Keratinocyte (primary cell): ENCODE measurements around the gene VTI1A. TPM values are rescaled to one million over a fixed set of nuclear protein-coding genes. Genes with fewer than 3 reads are reported as not detected.

ENCODE experiments used
- DNase-seq: peaks from one replicate; pipeline ENCODE4 v3.0.0-alpha.2; 2011; ENCODE audit warnings: low read depth, missing footprints, low spot score
- FAIRE-seq: peaks from 2 replicates; lab custom pipeline; 2011; peaks lifted over from hg19 to GRCh38; lab: Jason Lieb, UNC
- H2AFZ ChIP-seq: 2 replicates; pipeline ENCODE4 v1.6.0; 2012; ENCODE audit warnings: low read length, control low read depth, inconsistent platforms; ENCODE audit not compliant: control insufficient read depth
- H3K27ac ChIP-seq: 2 replicates; pipeline ENCODE4 v1.5.1; 2011; ENCODE audit warnings: low read length; ENCODE audit not compliant: control insufficient read depth, insufficient read depth
- H3K27me3 ChIP-seq: 3 replicates; pipeline ENCODE4 v1.6.0; 2011; ENCODE audit warnings: low read length; ENCODE audit not compliant: control insufficient read depth, insufficient read depth; ENCODE audit errors: extremely low read depth
- H3K36me3 ChIP-seq, 2 experiments: 2 replicates in 1 of 2; 3 replicates in 1 of 2; pipeline ENCODE4 v1.5.1; 2011; ENCODE audit warnings: low read length in 2 of 2, mild to moderate bottlenecking in 1 of 2; ENCODE audit not compliant: control insufficient read depth in 2 of 2, insufficient read depth in 2 of 2; ENCODE audit errors: extremely low read depth in 1 of 2
- H3K4me1 ChIP-seq: 3 replicates; pipeline ENCODE4 v1.5.1; 2011; ENCODE audit warnings: low read length; ENCODE audit not compliant: control insufficient read depth, insufficient read depth; ENCODE audit errors: extremely low read depth
- H3K4me2 ChIP-seq: 3 replicates; pipeline ENCODE4 v1.6.0; 2011; ENCODE audit warnings: low read depth, low read length; ENCODE audit not compliant: control insufficient read depth, insufficient read depth; ENCODE audit errors: extremely low read depth
- H3K4me3 ChIP-seq, 3 experiments: fragments of 200-600 bp in 1 of 3; sonication (generic) in 1 of 3; 2 replicates in 2 of 3; 3 replicates in 1 of 3; pipeline ENCODE4 v1.5.1; 2011 to 2016; ENCODE audit warnings: low read length in 3 of 3, mild to moderate bottlenecking in 3 of 3, control low read depth in 2 of 3, inconsistent platforms in 1 of 3, low read depth in 1 of 3, mixed read lengths in 1 of 3, mixed run types in 1 of 3, moderate library complexity in 1 of 3; ENCODE audit not compliant: control insufficient read depth in 2 of 3, insufficient read depth in 2 of 3; ENCODE audit errors: extremely low read depth in 1 of 3
- H3K79me2 ChIP-seq: 2 replicates; pipeline ENCODE4 v1.6.0; 2012; ENCODE audit warnings: low read length; ENCODE audit not compliant: control insufficient read depth, insufficient read depth
- H3K9ac ChIP-seq: 3 replicates; pipeline ENCODE4 v1.6.0; 2011; ENCODE audit warnings: low read length; ENCODE audit not compliant: control insufficient read depth, insufficient read depth; ENCODE audit errors: extremely low read depth
- H3K9me1 ChIP-seq: 3 replicates; pipeline ENCODE4 v1.6.0; 2011; ENCODE audit warnings: low read length; ENCODE audit not compliant: control insufficient read depth, insufficient read depth; ENCODE audit errors: extremely low read depth
- H3K9me3 ChIP-seq: 2 replicates; pipeline ENCODE4 v1.5.1; 2012; ENCODE audit warnings: low read depth, low read length; ENCODE audit not compliant: control insufficient read depth
- H4K20me1 ChIP-seq: 3 replicates; pipeline ENCODE4 v1.6.0; 2011; ENCODE audit warnings: low read length; ENCODE audit not compliant: control insufficient read depth, insufficient read depth; ENCODE audit errors: extremely low read depth
- CTCF ChIP-seq, 3 experiments: IDR thresholded peaks in 1 of 3; conservative IDR thresholded peaks in 1 of 3; optimal IDR thresholded peaks in 1 of 3; 2 replicates in 2 of 3; 3 replicates in 1 of 3; pipeline versions ENCODE3 to v1.5.1; 2011; ENCODE audit warnings: low read length in 3 of 3, mild to moderate bottlenecking in 3 of 3, moderate library complexity in 2 of 3, control low read depth in 1 of 3, inconsistent platforms in 1 of 3; ENCODE audit not compliant: insufficient read depth in 2 of 3; ENCODE audit errors: extremely low read depth in 1 of 3
- EZH2 ChIP-seq: IDR thresholded peaks from one replicate; pipeline ENCODE4 v1.6.1; 2012; ENCODE audit warnings: inconsistent platforms, mild to moderate bottlenecking, low read length, moderate library complexity
- dilution Hi-C: fragments of 300-500 bp; cut with MboI; formaldehyde crosslinking; loops from one replicate; pipeline ENCODE4 v1.7.0; 2020; ENCODE audit warnings: low sequenced_read_pairs; ENCODE audit not compliant: extremely low pct_ligation_motif_present
- polyA plus RNA-seq, 5 experiments: library from polyadenylated mRNA; depleted of rRNA in 3 of 5; stranded (reverse) in 3 of 5; stranded (forward) in 1 of 5; unstranded in 1 of 5; fragments of >200 nt; gene quantifications; 1 replicate in 1 of 5; 2 replicates in 3 of 5; 3 replicates in 1 of 5; pipeline versions ENCODE4 v1.2.1 to v1.2.3, GENCODE V29; 2011 to 2012; ENCODE audit warnings: missing spikeins in 2 of 5, low read depth in 1 of 5, low replicate concordance in 1 of 5

Gene VTI1A
- polyA plus RNA-seq, 1 donor (not counting 4 experiments of a cell fraction or from before 2014, with no cell fraction given) = 18.5 TPM

- dilution Hi-C loops = no loop called here
- Histone ChIP-seq H4K20me1 (no peaks in the 10 kb centered on the region), H3K4me3 (no peak overlapping the region), H2AFZ (no peak overlapping the region), H3K27ac (no peak overlapping the region), H3K9me3 (no peaks in the 10 kb centered on the region), H3K4me1 (peaks cover 8% of the 10 kb centered on the region), H3K4me2 (no peak overlapping the region), H3K36me3 (no peaks in the 10 kb centered on the region), H3K9me1 (no peaks in the 10 kb centered on the region), H3K9ac (no peak overlapping the region), H3K27me3 (no peaks in the 10 kb centered on the region), H3K79me2 (no peaks in the 10 kb centered on the region)
- DNase-seq (no peak), FAIRE-seq (no peak)
- TF ChIP-seq CTCF (optimal IDR thresholded peaks at IDR 0.05 in 1 of 3, IDR thresholded peaks at IDR 0.05 in 1 of 3, conservative IDR thresholded peaks at IDR 0.05 in 1 of 3; ENCODE audit: extremely low read depth in 1 of 3, insufficient read depth in 2 of 3, low read length in 3 of 3) = no peak
Observed at GRCh38 chr10:112758961-112759360, 311.9 kb downstream of the VTI1A start.

- DNase-seq = no peak
- Histone ChIP-seq H2AFZ (no peak overlapping the region), H3K4me3 (no peak overlapping the region), H3K4me2 (no peak overlapping the region), H3K36me3 (no peaks in the 10 kb centered on the region), H3K9me1 (no peaks in the 10 kb centered on the region), H3K27me3 (no peaks in the 10 kb centered on the region), H3K9me3 (no peaks in the 10 kb centered on the region), H3K4me1 (peaks cover 8% of the 10 kb centered on the region), H4K20me1 (no peaks in the 10 kb centered on the region), H3K27ac (no peak overlapping the region), H3K79me2 (no peaks in the 10 kb centered on the region), H3K9ac (no peak overlapping the region)
- no peak for TF ChIP-seq EZH2
- no peak for TF ChIP-seq CTCF (optimal IDR thresholded peaks at IDR 0.05 in 1 of 3, IDR thresholded peaks at IDR 0.05 in 1 of 3, conservative IDR thresholded peaks at IDR 0.05 in 1 of 3; ENCODE audit: extremely low read depth in 1 of 3, insufficient read depth in 2 of 3, low read length in 3 of 3)
- FAIRE-seq = no peak
- dilution Hi-C loops = no loop called here
Observed at GRCh38 chr10:112759496-112759895, 312.5 kb downstream of the VTI1A start.
